A673 (cell line): ENCODE results near the gene JARID2.

Source experiments
- CTCF ChIP-seq: fragments of 300-800, 200-600 bp; sonication (generic); conservative IDR thresholded peaks from 2 replicates; pipeline ENCODE4 v1.5.1; 2017; ENCODE audit warnings: low read depth, mild to moderate bottlenecking, antibody characterized with exemption, low read length, moderate library complexity, mixed read lengths
- EZH2 ChIP-seq: fragments of 200-600 bp; sonication (generic); IDR thresholded peaks from 2 replicates; pipeline ENCODE4 v1.6.1; 2017; ENCODE audit warnings: borderline replicate concordance, low read depth, mild to moderate bottlenecking, mixed read lengths, antibody characterized with exemption, low read length; ENCODE audit not compliant: poor library complexity, severe bottlenecking

GRCh38 chr6:15430931-15431405 lies 185.1 kb downstream of the JARID2 start:
- no peak for TF ChIP-seq CTCF
- TF ChIP-seq EZH2 = no peak
